BJ (cell line): ENCODE results near the gene RFTN1. TPM values are rescaled to one million over a fixed set of nuclear protein-coding genes. Genes with fewer than 3 reads are reported as not detected.

Experiments
- CTCF ChIA-PET: fragments of 350-600 bp; formaldehyde crosslinking; extraction: SDS; loops from one replicate; lab custom pipeline; 2021; ENCODE audit warnings: antibody characterized with exemption, inconsistent platforms; lab: Yijun Ruan, JAX
- POLR2A ChIA-PET: fragments of 300-600 bp; sonication (Branson Sonifier 250); formaldehyde crosslinking; extraction: SDS; loops from one replicate; lab custom pipeline; 2021; ENCODE audit warnings: antibody characterized with exemption; lab: Charles Lee
- DNase-seq: peaks from one replicate; pipeline ENCODE4 v3.0.0-alpha.2; 2011; ENCODE audit warnings: low read depth
- H3K27me3 ChIP-seq: 2 replicates; pipeline ENCODE4 v1.6.0; 2011; ENCODE audit warnings: low read length; ENCODE audit not compliant: control insufficient read depth, insufficient read depth
- H3K36me3 ChIP-seq: 2 replicates; pipeline ENCODE4 v1.5.1; 2011; ENCODE audit warnings: low read length; ENCODE audit not compliant: control insufficient read depth, insufficient read depth
- H3K4me3 ChIP-seq: 2 replicates; pipeline ENCODE4 v1.5.1; 2011; ENCODE audit warnings: low read depth, mild to moderate bottlenecking, control low read depth, low read length
- polyA plus RNA-seq: library from polyadenylated mRNA; depleted of rRNA; stranded (reverse); fragments of >200 nt; gene quantifications from 2 replicates; pipeline ENCODE4 v1.2.3, GENCODE V29; 2011
- TF ChIP-seq, protein P1 (sequence below): IDR thresholded peaks from 2 replicates; pipeline ENCODE4 v1.5.1; 2011; ENCODE audit warnings: low read depth, mild to moderate bottlenecking, control low read depth, inconsistent platforms, low read length, moderate library complexity; ENCODE audit not compliant: insufficient read depth

The RFTN1 gene
- polyA plus RNA-seq, 1 experiment, result 49.0 TPM

DNA sequence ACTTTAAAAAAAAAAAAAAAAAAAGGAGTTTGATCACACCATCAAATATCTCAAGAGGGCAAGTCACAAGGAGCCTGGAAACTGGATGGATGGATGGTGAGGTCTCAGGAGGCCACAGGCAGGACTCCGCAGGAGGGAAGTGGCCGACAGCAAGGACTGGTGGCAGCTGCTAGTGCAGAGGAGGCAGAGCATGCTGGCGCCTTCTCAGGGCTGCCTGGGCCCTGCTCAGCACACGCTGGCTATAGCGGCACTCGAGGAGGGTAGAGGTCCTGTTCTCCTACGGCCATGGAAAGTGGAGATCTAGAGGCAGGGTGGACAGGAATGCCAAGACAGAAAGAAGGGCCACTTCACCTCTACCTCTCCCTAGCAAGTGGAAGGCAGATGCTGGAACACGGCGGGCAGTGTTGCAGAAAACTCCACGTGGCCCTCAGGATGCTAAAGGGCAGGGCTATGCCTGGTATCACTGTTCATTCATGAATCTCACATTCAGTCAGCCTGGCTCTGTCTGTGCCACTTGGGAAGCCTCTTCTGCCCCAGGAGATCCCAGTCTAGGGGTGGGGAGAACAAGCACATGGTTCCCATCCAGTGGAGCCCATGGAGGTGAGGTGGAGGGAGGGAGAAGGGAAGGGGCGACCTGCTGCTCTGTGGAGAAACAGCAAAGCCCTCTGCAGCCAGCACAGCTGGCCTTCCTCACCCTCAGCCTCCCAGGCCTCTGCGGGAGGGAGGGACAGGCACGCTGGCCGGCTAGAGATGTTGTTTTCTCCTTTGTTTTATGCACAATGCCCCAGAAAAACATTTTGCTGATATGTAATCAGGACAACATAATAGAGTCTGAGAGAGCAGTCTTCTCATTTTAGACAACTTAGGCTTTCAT, 177.5 kb downstream of the RFTN1 start:
- POLR2A ChIA-PET, result no interaction called here

DNA sequence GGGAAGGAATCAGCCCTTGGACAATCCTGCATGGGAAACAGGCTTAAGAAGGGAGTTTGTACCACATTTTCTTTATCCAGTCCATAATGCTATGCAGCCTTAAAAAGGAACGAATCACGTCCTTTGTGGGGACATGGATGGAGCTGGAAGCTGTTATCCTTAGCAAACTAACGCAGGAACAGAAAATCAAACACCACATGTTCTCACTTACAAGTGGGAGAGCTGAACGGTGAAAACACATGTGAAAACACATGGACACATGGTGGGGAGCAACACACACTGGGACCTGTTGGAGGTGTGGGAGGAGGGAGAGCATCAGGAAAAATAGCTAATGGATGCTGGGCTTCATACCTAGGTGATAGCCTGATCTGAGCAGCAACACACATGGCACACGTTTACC, 178.2 kb downstream of the RFTN1 start:
- Histone ChIP-seq H3K4me3 (no peak overlapping the region), H3K36me3 (no peaks in the 10 kb centered on the region; the same call in 1 of the 2 replicates), H3K27me3 (no peaks in the 10 kb centered on the region)
- TF ChIP-seq, protein P1, sequence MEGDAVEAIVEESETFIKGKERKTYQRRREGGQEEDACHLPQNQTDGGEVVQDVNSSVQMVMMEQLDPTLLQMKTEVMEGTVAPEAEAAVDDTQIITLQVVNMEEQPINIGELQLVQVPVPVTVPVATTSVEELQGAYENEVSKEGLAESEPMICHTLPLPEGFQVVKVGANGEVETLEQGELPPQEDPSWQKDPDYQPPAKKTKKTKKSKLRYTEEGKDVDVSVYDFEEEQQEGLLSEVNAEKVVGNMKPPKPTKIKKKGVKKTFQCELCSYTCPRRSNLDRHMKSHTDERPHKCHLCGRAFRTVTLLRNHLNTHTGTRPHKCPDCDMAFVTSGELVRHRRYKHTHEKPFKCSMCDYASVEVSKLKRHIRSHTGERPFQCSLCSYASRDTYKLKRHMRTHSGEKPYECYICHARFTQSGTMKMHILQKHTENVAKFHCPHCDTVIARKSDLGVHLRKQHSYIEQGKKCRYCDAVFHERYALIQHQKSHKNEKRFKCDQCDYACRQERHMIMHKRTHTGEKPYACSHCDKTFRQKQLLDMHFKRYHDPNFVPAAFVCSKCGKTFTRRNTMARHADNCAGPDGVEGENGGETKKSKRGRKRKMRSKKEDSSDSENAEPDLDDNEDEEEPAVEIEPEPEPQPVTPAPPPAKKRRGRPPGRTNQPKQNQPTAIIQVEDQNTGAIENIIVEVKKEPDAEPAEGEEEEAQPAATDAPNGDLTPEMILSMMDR, result no peak
- DNase-seq, result no peak
- ChIA-PET POLR2A (no interaction called here), CTCF (interaction anchor here (1.0 to 1.4 kb wide), 2 partner anchors 11 to 19 kb away, joined by 3 read pairs; no protein-coding TSS in a partner anchor)

More for the DNA sequence above, 177.5 kb downstream of the RFTN1 start:
- TF ChIP-seq, protein P1, result no peak
- DNase-seq, result no peak
- Histone ChIP-seq H3K27me3 (no peaks in the 10 kb centered on the region), H3K4me3 (no peak overlapping the region), H3K36me3 (no peaks in the 10 kb centered on the region; the same call in 1 of the 2 replicates)
- CTCF ChIA-PET, result interaction anchor here (1.0 kb wide), 1 partner anchor 11 kb away, joined by 3 read pairs; no protein-coding TSS in a partner anchor

DNA sequence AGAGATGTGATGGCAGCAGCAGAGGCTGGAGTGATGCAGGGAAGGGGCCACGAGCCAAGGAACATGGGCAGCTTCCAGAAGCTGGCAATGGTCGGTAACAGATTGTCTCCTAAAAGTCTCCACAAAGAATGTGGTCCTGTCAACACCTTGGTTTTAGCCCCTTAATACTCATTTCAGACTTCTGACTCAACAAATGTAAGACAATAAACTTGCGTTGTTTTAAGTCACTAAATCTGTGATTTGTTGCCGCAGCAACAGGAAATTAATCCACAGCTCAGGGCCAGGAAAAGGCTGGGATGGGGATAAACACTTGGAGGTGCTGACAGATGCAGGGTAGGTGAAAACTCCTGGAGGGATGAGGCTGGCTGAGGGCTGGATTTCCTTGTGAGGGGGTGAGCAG, 178.6 kb downstream of the RFTN1 start:
- peak; percentile 53 for DNase-seq
- TF ChIP-seq, protein P1, result no peak
- Histone ChIP-seq H3K36me3 (no peaks in the 10 kb centered on the region; the same call in 1 of the 2 replicates), H3K27me3 (no peaks in the 10 kb centered on the region), H3K4me3 (no peak overlapping the region)
- ChIA-PET POLR2A (no interaction called here), CTCF (interaction anchor here (1.0 to 1.4 kb wide), 2 partner anchors 12 to 19 kb away, joined by 3 read pairs; no protein-coding TSS in a partner anchor)

DNA sequence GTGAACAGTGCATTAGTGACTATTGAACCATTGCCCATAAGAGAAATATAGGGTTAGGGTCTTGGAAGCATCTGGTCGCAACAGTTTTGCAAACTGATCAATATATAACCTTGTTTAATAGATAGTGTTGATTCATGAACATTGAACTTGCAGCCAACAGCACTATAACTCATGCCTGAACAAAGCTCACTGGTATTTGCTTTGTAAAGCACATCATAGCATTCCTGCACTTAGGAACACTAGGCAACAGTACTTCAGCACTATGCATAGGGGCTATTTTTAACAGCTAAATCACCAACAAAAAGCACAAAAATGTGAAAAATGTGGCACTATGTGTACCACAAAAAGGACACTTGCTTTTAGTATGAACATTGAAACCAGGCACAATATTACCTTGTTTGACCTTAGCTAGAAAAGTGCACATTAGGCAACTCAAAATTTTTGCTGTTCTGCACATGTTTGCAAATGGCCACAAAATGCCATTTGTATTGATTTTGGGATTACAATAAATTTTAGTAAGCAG, 180.5 kb downstream of the RFTN1 start:
- Histone ChIP-seq H3K36me3 (no peaks in the 10 kb centered on the region; the same call in 1 of the 2 replicates), H3K4me3 (no peak overlapping the region), H3K27me3 (no peaks in the 10 kb centered on the region)
- CTCF ChIA-PET, result interaction anchor here (0.7 to 1.2 kb wide), 2 partner anchors 9 to 14 kb away, joined by 4 to 5 read pairs; no protein-coding TSS in a partner anchor
- POLR2A ChIA-PET, result interaction anchor here (1.0 kb wide), 1 partner anchor 181 kb away, joined by 4 read pairs; the partner anchor contains the start of gene RFTN1
- peak; percentile 65 for DNase-seq
- TF ChIP-seq, protein P1, result no peak

DNA sequence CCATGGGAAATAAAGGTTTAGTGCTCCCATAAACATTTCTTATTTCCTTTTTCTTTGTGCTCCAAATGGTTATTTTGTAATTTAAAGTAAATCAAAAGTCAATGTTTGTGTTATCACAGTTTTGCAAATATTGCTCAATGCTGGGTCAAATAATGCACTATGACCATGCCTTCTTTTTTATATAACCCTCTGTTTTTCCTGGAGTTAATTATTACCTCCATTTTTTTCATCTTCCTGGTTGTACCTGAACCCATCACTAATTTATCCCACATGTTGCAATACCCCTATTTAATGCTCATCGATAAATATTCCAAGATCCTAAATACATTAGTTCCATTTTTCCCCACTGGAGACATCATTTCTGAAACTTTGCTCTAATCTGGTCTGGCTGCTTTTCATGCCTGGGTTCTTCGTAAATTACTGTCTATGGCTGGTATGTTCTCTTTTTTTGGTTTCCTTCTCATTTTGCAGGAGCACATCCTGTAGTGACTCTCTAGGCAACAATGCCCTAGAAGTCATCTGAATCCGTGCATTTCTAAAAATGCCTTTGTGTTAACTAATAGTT, 182.1 kb downstream of the RFTN1 start:
- H3K4me3 ChIP-seq, result no peak overlapping the region
- no peaks in the 10 kb centered on the region; the same call in 1 of the 2 replicates for H3K36me3 ChIP-seq
- ChIA-PET POLR2A (no interaction called here), CTCF (no interaction called here)
- TF ChIP-seq, protein P1, result no peak
- H3K27me3 ChIP-seq, result no peaks in the 10 kb centered on the region
- no peak for DNase-seq
